AG09319 (cell line): ENCODE data around the gene CANX.

Source experiments
- DNase-seq: peaks from one replicate; pipeline ENCODE4 v3.0.0-alpha.2; 2010; ENCODE audit warnings: low read depth; ENCODE audit errors: extremely low read depth
- TF ChIP-seq, protein P1 (sequence below): IDR thresholded peaks from 2 replicates; pipeline ENCODE4 v1.5.1; 2011; ENCODE audit warnings: low read depth, mild to moderate bottlenecking, inconsistent platforms, low read length, moderate library complexity

Gene CANX

DNA sequence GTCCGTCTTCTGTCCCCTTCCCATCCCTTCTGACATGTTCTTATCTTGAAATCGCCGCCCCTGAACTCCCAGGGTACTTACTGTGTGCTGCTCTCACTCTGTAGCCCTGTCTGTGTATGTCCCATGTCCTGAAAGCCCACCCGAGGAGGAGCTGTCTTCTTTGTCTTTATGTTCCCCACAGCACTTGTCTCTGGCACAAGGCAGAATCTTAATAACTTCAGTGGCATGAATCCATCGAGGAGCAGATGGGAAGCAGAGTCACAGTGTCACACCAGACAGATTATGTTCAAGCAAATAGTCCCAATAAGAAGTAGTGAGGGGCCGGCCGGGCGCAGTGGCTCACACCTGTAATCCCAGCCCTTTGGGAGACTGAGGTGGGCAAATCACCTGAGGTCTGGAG is 65.3 kb downstream of the CANX start:
- TF ChIP-seq, protein P1, sequence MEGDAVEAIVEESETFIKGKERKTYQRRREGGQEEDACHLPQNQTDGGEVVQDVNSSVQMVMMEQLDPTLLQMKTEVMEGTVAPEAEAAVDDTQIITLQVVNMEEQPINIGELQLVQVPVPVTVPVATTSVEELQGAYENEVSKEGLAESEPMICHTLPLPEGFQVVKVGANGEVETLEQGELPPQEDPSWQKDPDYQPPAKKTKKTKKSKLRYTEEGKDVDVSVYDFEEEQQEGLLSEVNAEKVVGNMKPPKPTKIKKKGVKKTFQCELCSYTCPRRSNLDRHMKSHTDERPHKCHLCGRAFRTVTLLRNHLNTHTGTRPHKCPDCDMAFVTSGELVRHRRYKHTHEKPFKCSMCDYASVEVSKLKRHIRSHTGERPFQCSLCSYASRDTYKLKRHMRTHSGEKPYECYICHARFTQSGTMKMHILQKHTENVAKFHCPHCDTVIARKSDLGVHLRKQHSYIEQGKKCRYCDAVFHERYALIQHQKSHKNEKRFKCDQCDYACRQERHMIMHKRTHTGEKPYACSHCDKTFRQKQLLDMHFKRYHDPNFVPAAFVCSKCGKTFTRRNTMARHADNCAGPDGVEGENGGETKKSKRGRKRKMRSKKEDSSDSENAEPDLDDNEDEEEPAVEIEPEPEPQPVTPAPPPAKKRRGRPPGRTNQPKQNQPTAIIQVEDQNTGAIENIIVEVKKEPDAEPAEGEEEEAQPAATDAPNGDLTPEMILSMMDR = no peak
- no peak for DNase-seq

DNA sequence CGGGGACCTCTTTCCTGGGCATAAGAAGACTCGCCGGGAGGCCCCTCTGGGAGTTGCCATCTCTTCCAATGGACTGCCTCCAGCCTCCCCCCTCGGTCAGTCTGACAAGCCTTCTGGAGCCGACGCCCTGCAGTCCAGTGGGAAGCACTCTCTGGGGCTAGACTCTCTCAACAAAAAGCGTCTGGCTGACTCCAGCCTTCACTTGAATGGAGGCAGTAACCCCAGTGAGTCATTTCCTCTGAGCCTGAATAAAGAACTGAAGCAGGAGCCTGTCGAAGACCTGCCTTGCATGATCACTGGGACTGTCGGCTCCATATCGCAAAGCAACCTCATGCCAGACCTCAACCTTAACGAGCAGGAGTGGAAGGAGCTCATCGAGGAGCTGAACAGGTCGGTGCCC is 66.6 kb downstream of the CANX start:
- DNase-seq = peak; percentile 38
- TF ChIP-seq, protein P1 = no peak

- DNase-seq = no peak
These were observed 67.4 kb downstream of the CANX start for GRCh38 chr5:179766021-179766725.

GRCh38 chr5:179766726-179767455 is 68.1 kb downstream of the CANX start:
- DNase-seq = no peak
- TF ChIP-seq, protein P1 = no peak

More at GRCh38 chr5:179766021-179766725, 67.4 kb downstream of the CANX start:
- TF ChIP-seq, protein P1 = no peak

- no peak for DNase-seq
- TF ChIP-seq, protein P1 = no peak
These were observed 68.8 kb downstream of the CANX start for GRCh38 chr5:179767496-179768100.

DNA sequence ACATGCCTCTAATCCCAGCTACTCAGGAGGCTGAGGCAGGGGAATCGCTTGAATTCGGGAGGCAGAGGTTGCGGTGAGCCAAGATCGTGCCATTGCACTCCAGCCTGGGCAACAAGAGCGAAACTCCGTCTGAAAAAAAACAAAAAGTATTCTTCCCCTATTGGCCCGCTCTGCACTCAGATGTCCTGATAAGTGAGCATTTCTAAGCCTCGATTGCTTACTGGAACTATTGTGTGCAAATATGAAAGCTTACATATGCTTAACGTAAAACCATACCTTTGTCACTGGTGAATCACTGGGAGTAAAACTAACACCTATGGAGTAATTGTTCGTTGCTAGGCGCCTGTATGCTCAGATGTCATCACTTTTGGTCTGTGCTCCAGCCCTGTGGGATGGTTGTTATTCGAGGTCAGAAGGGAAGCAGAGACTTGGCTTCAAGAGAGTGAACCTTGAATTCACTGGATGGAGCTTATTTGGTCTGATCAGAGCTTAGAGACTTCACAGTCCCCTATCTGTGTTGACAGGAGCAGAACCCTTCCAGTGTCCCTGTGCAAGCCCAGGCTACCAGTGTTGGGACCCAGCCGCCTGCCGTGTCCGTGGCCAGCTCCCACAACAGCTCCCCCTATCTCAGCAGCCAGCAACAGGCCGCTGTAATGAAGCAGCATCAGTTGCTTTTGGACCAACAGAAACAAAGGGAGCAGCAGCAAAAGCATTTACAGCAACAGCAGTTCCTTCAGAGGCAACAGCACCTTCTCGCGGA is 69.7 kb downstream of the CANX start:
- TF ChIP-seq, protein P1 = no peak

More for the DNA sequence above, 69.7 kb downstream of the CANX start:
- DNase-seq = no peak
